ENCODE results near the gene ABCB4.

Gene ABCB4

DNA sequence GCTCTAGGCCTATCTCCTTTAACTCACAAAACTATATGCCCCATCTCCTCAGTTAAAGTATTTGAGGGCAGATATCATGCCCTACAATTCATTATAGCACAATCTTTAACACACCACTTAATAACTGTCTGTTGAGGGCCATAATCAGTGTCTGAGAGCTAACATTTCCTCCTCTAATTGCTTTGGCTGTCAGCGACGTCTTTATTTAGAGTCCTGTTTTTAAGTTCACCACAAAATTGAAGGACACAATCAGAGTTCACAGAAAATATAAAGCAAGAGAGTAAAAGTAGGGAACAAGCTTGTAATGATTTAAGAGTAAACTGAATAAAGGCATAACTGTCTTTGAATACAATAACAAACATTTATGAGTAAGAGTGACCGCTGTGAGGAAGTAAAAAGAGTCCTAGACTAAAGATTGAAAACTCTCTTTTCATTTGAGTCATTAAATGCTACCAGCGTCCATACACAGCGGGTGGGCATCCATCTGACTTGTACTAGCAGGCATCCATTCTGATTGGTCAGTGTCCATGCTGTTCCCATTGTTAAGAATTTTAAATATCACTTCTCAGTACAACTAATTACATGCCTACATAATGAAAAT, 38.4 kb upstream of the ABCB4 start:
- Histone ChIP-seq H3K27me3 (ENCODE audit: insufficient read depth, poor library complexity, severe bottlenecking) (no peaks in the 10 kb centered on the region), H3K4me1 (ENCODE audit: insufficient read depth, poor library complexity, severe bottlenecking) (no peaks in the 10 kb centered on the region), H3K9me3 (ENCODE audit: severe bottlenecking) (no peaks in the 10 kb centered on the region), H3K4me3 (ENCODE audit: severe bottlenecking) (no peak overlapping the region), H3K36me3 (ENCODE audit: low read depth) (no peaks in the 10 kb centered on the region), H3K27ac (ENCODE audit: poor library complexity, severe bottlenecking) (no peak overlapping the region)
- ATAC-seq (ENCODE audit: low read depth), result no peak
- DNase-seq (ENCODE audit: low spot score), result no peak
- TF ChIP-seq, protein P1, sequence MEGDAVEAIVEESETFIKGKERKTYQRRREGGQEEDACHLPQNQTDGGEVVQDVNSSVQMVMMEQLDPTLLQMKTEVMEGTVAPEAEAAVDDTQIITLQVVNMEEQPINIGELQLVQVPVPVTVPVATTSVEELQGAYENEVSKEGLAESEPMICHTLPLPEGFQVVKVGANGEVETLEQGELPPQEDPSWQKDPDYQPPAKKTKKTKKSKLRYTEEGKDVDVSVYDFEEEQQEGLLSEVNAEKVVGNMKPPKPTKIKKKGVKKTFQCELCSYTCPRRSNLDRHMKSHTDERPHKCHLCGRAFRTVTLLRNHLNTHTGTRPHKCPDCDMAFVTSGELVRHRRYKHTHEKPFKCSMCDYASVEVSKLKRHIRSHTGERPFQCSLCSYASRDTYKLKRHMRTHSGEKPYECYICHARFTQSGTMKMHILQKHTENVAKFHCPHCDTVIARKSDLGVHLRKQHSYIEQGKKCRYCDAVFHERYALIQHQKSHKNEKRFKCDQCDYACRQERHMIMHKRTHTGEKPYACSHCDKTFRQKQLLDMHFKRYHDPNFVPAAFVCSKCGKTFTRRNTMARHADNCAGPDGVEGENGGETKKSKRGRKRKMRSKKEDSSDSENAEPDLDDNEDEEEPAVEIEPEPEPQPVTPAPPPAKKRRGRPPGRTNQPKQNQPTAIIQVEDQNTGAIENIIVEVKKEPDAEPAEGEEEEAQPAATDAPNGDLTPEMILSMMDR (IDR thresholded peaks at IDR 0.05; ENCODE audit: poor library complexity, severe bottlenecking), result no peak

DNA sequence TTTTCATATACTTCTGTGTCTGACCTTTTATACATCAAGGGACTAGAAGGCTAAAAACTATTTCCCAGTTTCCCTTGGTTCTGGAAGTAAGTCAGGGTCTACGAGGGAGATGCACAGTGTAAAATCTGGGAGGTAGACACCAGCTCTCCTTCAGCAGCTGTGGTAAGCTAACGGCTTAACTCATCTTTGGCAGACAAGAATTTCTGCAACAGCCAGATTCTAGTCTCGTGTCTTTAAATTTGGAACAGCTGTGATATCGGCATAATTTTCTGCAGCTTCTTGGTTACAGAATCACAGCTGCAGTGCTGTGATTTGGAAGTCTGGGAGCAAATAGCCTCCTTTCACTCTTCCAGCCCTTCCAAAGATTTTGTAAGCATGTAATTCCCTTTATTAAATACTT, 37.4 kb upstream of the ABCB4 start:
- H3K27me3 ChIP-seq (ENCODE audit: insufficient read depth, poor library complexity, severe bottlenecking), result no peaks in the 10 kb centered on the region
- no peak overlapping the region for H3K4me3 ChIP-seq (ENCODE audit: severe bottlenecking)
- H3K27ac ChIP-seq (ENCODE audit: poor library complexity, severe bottlenecking), result no peak overlapping the region
- no peaks in the 10 kb centered on the region for H3K36me3 ChIP-seq (ENCODE audit: low read depth)
- H3K9me3 ChIP-seq (ENCODE audit: severe bottlenecking), result no peaks in the 10 kb centered on the region
- H3K4me1 ChIP-seq (ENCODE audit: insufficient read depth, poor library complexity, severe bottlenecking), result no peaks in the 10 kb centered on the region
- no peak for ATAC-seq (ENCODE audit: low read depth)
- no peak for DNase-seq (ENCODE audit: low spot score)
- TF ChIP-seq, protein P1 (IDR thresholded peaks at IDR 0.05; ENCODE audit: poor library complexity, severe bottlenecking), result no peak

DNA sequence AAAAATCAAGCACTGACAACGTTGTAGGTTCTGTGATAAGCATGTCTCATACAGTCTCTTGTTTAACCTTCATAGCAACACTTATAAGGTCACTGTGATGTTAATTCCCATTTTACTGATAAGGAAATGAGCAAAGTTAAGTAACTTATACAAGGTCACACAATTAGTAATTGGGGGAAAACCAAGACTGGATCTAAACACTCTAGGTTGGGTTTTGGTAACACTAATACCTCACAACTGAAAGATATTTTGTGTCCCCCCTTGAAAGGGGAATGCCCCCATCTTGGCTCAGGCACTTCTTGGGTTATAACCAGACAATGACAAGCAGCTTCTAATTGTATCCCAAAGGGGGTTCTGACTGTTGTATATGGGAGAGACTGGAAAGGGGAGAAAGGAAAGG, 36.0 kb upstream of the ABCB4 start:
- Histone ChIP-seq H3K9me3 (ENCODE audit: severe bottlenecking) (no peaks in the 10 kb centered on the region), H3K4me3 (ENCODE audit: severe bottlenecking) (no peak overlapping the region), H3K27me3 (ENCODE audit: insufficient read depth, poor library complexity, severe bottlenecking) (no peaks in the 10 kb centered on the region), H3K4me1 (ENCODE audit: insufficient read depth, poor library complexity, severe bottlenecking) (no peaks in the 10 kb centered on the region), H3K36me3 (ENCODE audit: low read depth) (no peaks in the 10 kb centered on the region), H3K27ac (ENCODE audit: poor library complexity, severe bottlenecking) (no peak overlapping the region)
- TF ChIP-seq, protein P1 (IDR thresholded peaks at IDR 0.05; ENCODE audit: poor library complexity, severe bottlenecking), result no peak
- DNase-seq (ENCODE audit: low spot score) (no peak), ATAC-seq (ENCODE audit: low read depth) (no peak)

DNA sequence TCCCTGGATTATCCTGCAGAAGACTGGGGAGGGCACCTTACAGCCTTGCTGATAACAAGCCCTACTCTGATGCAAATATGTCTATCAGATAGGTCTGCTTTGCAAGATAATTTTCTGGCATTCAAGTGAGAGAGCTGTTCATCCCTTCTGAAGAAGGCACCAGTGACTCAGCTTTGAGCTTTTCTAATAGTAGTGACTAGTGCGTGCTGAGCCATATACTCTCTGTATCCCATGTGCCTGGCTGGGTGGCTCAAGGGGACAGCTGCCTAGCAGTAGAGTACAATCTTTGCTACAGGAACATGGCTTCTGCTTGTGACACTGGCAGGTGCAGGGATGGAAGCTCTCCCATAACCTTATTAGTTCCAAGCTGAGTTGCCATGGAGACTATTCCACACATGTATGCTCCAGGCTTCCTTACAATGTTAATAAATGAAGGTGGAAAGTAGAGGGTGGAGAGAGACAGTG, 35.0 kb upstream of the ABCB4 start:
- Histone ChIP-seq H3K36me3 (ENCODE audit: low read depth) (no peaks in the 10 kb centered on the region), H3K4me3 (ENCODE audit: severe bottlenecking) (no peak overlapping the region), H3K27ac (ENCODE audit: poor library complexity, severe bottlenecking) (no peak overlapping the region), H3K9me3 (ENCODE audit: severe bottlenecking) (no peaks in the 10 kb centered on the region), H3K4me1 (ENCODE audit: insufficient read depth, poor library complexity, severe bottlenecking) (no peaks in the 10 kb centered on the region), H3K27me3 (ENCODE audit: insufficient read depth, poor library complexity, severe bottlenecking) (no peaks in the 10 kb centered on the region)
- DNase-seq (ENCODE audit: low spot score) (no peak), ATAC-seq (ENCODE audit: low read depth) (no peak)
- TF ChIP-seq, protein P1 (IDR thresholded peaks at IDR 0.05; ENCODE audit: poor library complexity, severe bottlenecking), result no peak

DNA sequence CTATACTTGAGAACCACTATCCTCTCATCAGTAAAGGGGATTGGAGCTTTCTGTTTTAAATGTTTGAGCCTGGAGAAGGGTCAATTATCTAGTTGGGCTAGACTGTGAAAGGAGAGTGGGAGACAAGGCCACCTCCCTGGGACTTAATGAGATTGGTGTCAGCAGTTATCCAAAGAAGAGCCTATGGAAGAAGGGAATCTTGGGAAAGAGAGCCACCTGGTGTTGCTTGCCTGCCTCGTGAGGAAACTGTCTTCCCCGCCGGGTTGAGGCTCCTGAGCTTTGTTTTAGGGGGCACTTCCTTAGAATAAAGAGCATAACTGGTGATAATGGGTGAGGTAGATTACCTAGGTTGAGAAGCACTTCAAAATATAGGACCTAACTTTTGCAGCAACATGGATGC, 32.0 kb upstream of the ABCB4 start:
- Histone ChIP-seq H3K9me3 (ENCODE audit: severe bottlenecking) (no peaks in the 10 kb centered on the region), H3K27ac (ENCODE audit: poor library complexity, severe bottlenecking) (no peak overlapping the region), H3K27me3 (ENCODE audit: insufficient read depth, poor library complexity, severe bottlenecking) (no peaks in the 10 kb centered on the region), H3K4me3 (ENCODE audit: severe bottlenecking) (no peak overlapping the region), H3K36me3 (ENCODE audit: low read depth) (no peaks in the 10 kb centered on the region), H3K4me1 (ENCODE audit: insufficient read depth, poor library complexity, severe bottlenecking) (no peaks in the 10 kb centered on the region)
- ATAC-seq (ENCODE audit: low read depth) (no peak), DNase-seq (ENCODE audit: low spot score) (no peak)
- TF ChIP-seq, protein P1 (IDR thresholded peaks at IDR 0.05; ENCODE audit: poor library complexity, severe bottlenecking), result no peak
